Small intestine (tissue), 7 donors: ENCODE results near the gene SMIM23. TPM values are rescaled to one million over a fixed set of nuclear protein-coding genes. Genes with fewer than 3 reads are reported as not detected.

ENCODE experiments used
- DNase-seq, 2 donors: peaks; one replicate each; pipeline versions ENCODE4 v3.0.0 to v3.0.0-alpha.2; 2013
- FAIRE-seq: peaks from 2 replicates; lab custom pipeline; 2012; peaks lifted over from hg19 to GRCh38; lab: Jason Lieb, UNC
- H3K27ac ChIP-seq, 3 donors: one replicate each; pipeline ENCODE4 v1.5.1; 2013; ENCODE audit warnings: low read length in 2 of 3, mild to moderate bottlenecking in 2 of 3, control low read depth in 1 of 3, inconsistent platforms in 1 of 3, low read depth in 1 of 3, moderate library complexity in 1 of 3
- H3K27me3 ChIP-seq, 3 donors: one replicate each; pipeline ENCODE4 v1.6.1; 2013; ENCODE audit warnings: low read length in 3 of 3, inconsistent platforms in 1 of 3; ENCODE audit not compliant: control insufficient read depth in 3 of 3, insufficient read depth in 3 of 3
- H3K36me3 ChIP-seq, 3 donors: one replicate each; pipeline ENCODE4 v1.6.1; 2013; ENCODE audit warnings: low read length in 3 of 3, inconsistent platforms in 1 of 3, low read depth in 1 of 3, mild to moderate bottlenecking in 1 of 3, moderate library complexity in 1 of 3; ENCODE audit not compliant: control insufficient read depth in 3 of 3, insufficient read depth in 2 of 3
- H3K4me1 ChIP-seq, 3 donors: one replicate each; pipeline ENCODE4 v1.6.1; 2013; ENCODE audit warnings: low read length in 2 of 3, inconsistent platforms in 1 of 3, low read depth in 1 of 3, mild to moderate bottlenecking in 1 of 3, moderate library complexity in 1 of 3; ENCODE audit not compliant: control insufficient read depth in 3 of 3, insufficient read depth in 2 of 3
- H3K4me3 ChIP-seq, 3 donors: one replicate each; pipeline ENCODE4 v1.5.1; 2013; ENCODE audit warnings: low read length in 3 of 3, control low read depth in 1 of 3, inconsistent platforms in 1 of 3, low read depth in 1 of 3, mild to moderate bottlenecking in 1 of 3, moderate library complexity in 1 of 3
- H3K9me3 ChIP-seq, 2 donors: one replicate each; pipeline ENCODE4 v1.6.1; 2013; ENCODE audit warnings: low read depth in 1 of 2, low read length in 1 of 2; ENCODE audit not compliant: control insufficient read depth in 2 of 2, insufficient read depth in 1 of 2
- WGBS, 3 donors: extraction: QIAGEN DNeasy Blood & Tissue Kit; methylation state at CpG; one replicate each; pipeline ENCODE4 v1.1.7; 2013; 5-methylcytosine and 5-hydroxymethylcytosine counted together
- polyA plus RNA-seq, 4 donors: library from polyadenylated mRNA; stranded (reverse) in 3 of 4; unstranded in 1 of 4; fragments of 200-250 nt in 3 of 4; fragments of 120-200 nt in 1 of 4; gene quantifications; one replicate each; pipeline versions ENCODE4 v1.2.1 to v1.2.3, GENCODE V29; 2013
- donor health status: healthy with polysubstance abuse.
- donor health status: control.
- donor health status: control.
- donor health status: Bipolar disorder and iron deficiency.
- donor health status: healthy.

The SMIM23 gene
- polyA plus RNA-seq, 4 donors: not detected

GRCh38 chr5:171796436-171796835 is 10.8 kb downstream of the SMIM23 start:
- FAIRE-seq: no peak

DNA sequence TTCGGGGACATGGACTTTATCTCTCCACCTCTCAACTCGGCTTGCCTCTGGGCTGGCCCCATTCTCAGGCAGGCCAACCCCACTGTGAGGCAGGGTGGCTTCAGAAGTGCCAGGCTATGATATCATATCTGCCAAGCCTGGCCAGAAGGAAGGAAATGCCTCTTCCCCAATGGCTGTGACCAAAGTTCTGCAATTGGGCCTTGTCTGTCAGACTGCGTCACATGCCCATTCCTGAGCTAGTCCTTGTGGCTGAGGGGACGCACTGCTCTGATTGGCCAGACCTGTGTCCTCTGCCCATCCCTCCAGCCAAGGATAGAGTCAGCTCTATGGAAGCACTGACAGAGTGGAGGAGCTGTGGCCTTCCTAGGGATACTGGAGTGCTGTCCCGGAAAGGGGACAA is 11.9 kb downstream of the SMIM23 start:
- no peaks in the 10 kb centered on the region for H3K9me3 ChIP-seq
- H3K27me3 ChIP-seq: no peaks in the 10 kb centered on the region
- DNase-seq (no peak), FAIRE-seq (no peak)
- H3K27ac ChIP-seq: no peak overlapping the region
- WGBS, 3 donors: 77 to 85% (median 79%) methylated on average over 5 of the region's 5 CpGs
- no peaks in the 10 kb centered on the region for H3K4me1 ChIP-seq
- H3K36me3 ChIP-seq: no peaks in the 10 kb centered on the region
- H3K4me3 ChIP-seq: no peak overlapping the region

More at GRCh38 chr5:171796436-171796835, 10.8 kb downstream of the SMIM23 start:
- WGBS, 3 donors: 90 to 94% (median 90%) methylated on average over 8 of the region's 8 CpGs
- Histone ChIP-seq H3K9me3 (no peaks in the 10 kb centered on the region), H3K27me3 (no peaks in the 10 kb centered on the region), H3K27ac (no peak overlapping the region), H3K4me3 (no peak overlapping the region), H3K4me1 (no peaks in the 10 kb centered on the region), H3K36me3 (no peaks in the 10 kb centered on the region)
- DNase-seq: no peak

GRCh38 chr5:171798418-171798817 is 12.8 kb downstream of the SMIM23 start:
- H3K4me1 ChIP-seq: no peaks in the 10 kb centered on the region
- H3K4me3 ChIP-seq: no peak overlapping the region
- H3K36me3 ChIP-seq: no peaks in the 10 kb centered on the region
- FAIRE-seq: no peak
- 80 to 85% (median 81%) methylated on average over 8 of the region's 8 CpGs for WGBS, 3 donors
- no peaks in the 10 kb centered on the region for H3K9me3 ChIP-seq
- DNase-seq: no peak
- H3K27me3 ChIP-seq: no peaks in the 10 kb centered on the region
- H3K27ac ChIP-seq: no peak overlapping the region

GRCh38 chr5:171801839-171802238 is 16.2 kb downstream of the SMIM23 start:
- peaks cover 0 to 7% (median 2%) of the 10 kb centered on the region in 3 donors for H3K27me3 ChIP-seq
- no peaks in the 10 kb centered on the region for H3K36me3 ChIP-seq
- no peaks in the 10 kb centered on the region for H3K9me3 ChIP-seq
- 81 to 88% (median 85%) methylated on average over 1 of the region's 1 CpG for WGBS, 3 donors
- no peaks in the 10 kb centered on the region for H3K4me1 ChIP-seq
- H3K27ac ChIP-seq: no peak overlapping the region
- DNase-seq (no peak), FAIRE-seq (no peak)
- no peak overlapping the region for H3K4me3 ChIP-seq

DNA sequence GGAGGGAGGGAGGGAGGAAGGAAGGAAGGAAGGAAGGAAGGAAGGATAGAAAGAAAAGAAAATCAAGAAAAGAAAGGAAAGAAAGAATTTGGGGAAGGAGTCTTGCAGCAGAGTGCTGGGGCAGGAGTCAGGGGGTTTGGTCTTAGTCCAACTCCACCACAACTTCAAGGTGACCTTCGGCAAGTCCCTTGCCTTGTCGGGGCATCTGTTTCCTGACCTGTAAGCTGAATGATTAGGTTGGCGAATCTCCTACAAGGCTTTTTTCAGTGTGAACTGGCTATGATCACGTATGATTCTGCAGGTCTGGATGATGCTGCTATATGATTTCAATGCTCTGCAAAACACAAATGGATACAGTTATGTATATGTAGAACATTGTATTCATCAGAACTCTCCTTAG is 20.1 kb downstream of the SMIM23 start:
- FAIRE-seq: no peak
- Histone ChIP-seq H3K36me3 (no peaks in the 10 kb centered on the region), H3K9me3 (no peaks in the 10 kb centered on the region), H3K27ac (no peak overlapping the region), H3K27me3 (peaks cover 0 to 16% (median 2%) of the 10 kb centered on the region in 3 donors), H3K4me1 (no peaks in the 10 kb centered on the region), H3K4me3 (no peak overlapping the region)
- 63 to 75% (median 68%) methylated on average over 4 of the region's 4 CpGs for WGBS, 3 donors
- DNase-seq: no peak

DNA sequence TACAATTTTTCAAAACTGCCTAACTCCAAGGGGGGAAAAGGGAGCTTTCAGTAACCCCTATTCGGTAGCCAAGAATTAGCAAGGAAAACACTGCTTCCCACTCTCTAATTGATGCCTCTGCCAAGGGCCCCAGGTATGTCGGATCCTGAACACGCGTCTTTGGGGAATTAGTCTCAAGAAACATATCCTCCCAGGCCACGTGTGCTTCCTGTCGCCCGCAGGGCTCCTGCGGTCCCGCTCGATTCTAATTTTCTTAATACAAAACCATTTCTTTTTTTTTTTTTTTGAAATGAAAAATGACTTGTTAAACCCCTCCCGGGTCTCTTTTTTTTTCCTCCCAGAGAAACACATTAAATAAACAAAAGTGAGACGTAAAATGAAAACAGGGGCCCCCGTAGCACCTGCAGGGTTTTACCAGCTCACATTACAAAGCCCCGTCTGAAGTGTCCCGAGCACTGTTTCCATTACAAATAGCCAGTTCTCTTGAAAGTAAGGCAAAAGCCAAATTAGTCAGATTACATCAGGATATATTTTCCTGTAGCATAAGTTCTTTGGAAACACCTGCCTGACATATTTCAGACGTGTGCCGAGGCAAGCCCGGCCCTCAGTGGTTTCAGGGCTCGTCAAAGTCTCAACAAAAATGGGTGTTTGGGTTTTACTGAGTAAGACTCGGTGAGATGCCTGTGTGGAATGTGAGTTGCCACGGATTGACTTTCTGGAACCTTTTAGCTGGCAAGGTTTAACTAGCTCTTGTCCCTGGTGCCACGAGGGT is 21.5 kb downstream of the SMIM23 start:
- DNase-seq (no peak), FAIRE-seq (no peak)
- Histone ChIP-seq H3K27me3 (peaks cover 0 to 16% (median 2%) of the 10 kb centered on the region in 3 donors), H3K27ac (no peak overlapping the region), H3K36me3 (no peaks in the 10 kb centered on the region), H3K4me3 (no peak overlapping the region), H3K9me3 (peaks cover 0 to 3% of the 10 kb centered on the region in 2 donors), H3K4me1 (no peaks in the 10 kb centered on the region)
- 29 to 45% (median 44%) methylated on average over 22 of the region's 22 CpGs for WGBS, 3 donors

DNA sequence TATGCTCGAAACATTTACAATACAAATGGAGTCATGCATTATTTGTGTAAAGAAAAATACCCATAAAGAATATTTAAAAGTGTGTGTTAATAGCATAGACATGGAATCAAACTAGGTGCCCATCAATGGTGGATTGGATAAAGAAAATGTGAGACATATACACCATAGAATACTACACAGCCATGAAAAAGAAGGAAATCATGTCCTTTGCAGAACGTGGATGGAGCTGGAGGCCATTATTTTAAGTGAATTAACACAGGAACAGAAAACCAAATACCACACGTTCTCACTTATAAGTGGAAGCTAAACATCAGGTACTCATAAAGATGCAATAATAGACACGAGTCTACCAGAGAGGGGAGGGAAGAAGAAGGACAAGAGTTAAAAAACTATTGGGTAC is 22.8 kb downstream of the SMIM23 start:
- DNase-seq: no peak
- H3K4me3 ChIP-seq: no peak overlapping the region
- H3K27ac ChIP-seq: no peak overlapping the region
- peaks cover 0 to 16% (median 2%) of the 10 kb centered on the region in 3 donors for H3K27me3 ChIP-seq
- FAIRE-seq: no peak
- H3K4me1 ChIP-seq: no peaks in the 10 kb centered on the region
- H3K9me3 ChIP-seq: peaks cover 0 to 9% of the 10 kb centered on the region in 2 donors
- no peaks in the 10 kb centered on the region for H3K36me3 ChIP-seq
- WGBS, 3 donors: 82 to 87% (median 84%) methylated on average over 4 of the region's 4 CpGs

GRCh38 chr5:171808951-171809350 is 23.3 kb downstream of the SMIM23 start:
- H3K4me1 ChIP-seq: no peaks in the 10 kb centered on the region
- no peaks in the 10 kb centered on the region for H3K36me3 ChIP-seq
- peaks cover 0 to 9% of the 10 kb centered on the region in 2 donors for H3K9me3 ChIP-seq
- no peak overlapping the region for H3K4me3 ChIP-seq
- no peak overlapping the region for H3K27ac ChIP-seq
- peaks cover 0 to 16% (median 2%) of the 10 kb centered on the region in 3 donors for H3K27me3 ChIP-seq
- FAIRE-seq (no peak), DNase-seq (no peak)
